ENCODE measurements around the gene LTB.

GRCh38 chr6:31531162-31531561 is 51.1 kb downstream of the LTB start:
- TF ChIP-seq POLR2A (IDR thresholded peaks at IDR 0.05; ENCODE audit: low read depth, low read length) (no peak), FOS (IDR thresholded peaks at IDR 0.05; ENCODE audit: borderline replicate concordance, insufficient read depth, low read length) (no peak), POLR2AphosphoS5 (IDR thresholded peaks at IDR 0.05; ENCODE audit: insufficient read depth, low read depth, low read length) (no peak), CTCF (IDR thresholded peaks at IDR 0.05; ENCODE audit: extremely low read depth in 1 of 2, insufficient read depth in 1 of 2, low read depth in 1 of 2, low read length in 2 of 2) (no peak), MAX (IDR thresholded peaks at IDR 0.05; ENCODE audit: insufficient read depth, insufficient read length) (no peak)
